Stomach (tissue), 4 donors: ENCODE measurements around the gene RIC8A.
"Not testable (repeated sequence)": the region's sequence is repeated elsewhere in the genome, so short reads cannot be mapped to it uniquely, and the experiment has no call there.

ENCODE experiments used
- CTCF ChIP-seq, 7 experiments: fragments of 450-650 bp in 4 of 7; fragments of 200-600 bp in 3 of 7; sonication (generic) in 3 of 7; IDR thresholded peaks; one replicate each; pipeline ENCODE4 v1.5.1; 2016 to 2019; ENCODE audit warnings: antibody characterized with exemption in 7 of 7, control low read depth in 2 of 7, mild to moderate bottlenecking in 1 of 7
- EP300 ChIP-seq: sonication (generic); formaldehyde crosslinking; IDR thresholded peaks from one replicate; pipeline ENCODE4 v1.6.1; 2017; ENCODE audit warnings: antibody characterized with exemption

- not testable (repeated sequence) for TF ChIP-seq EP300
- TF ChIP-seq CTCF (IDR thresholded peaks at IDR 0.05) = peak in 4 of 7 experiments; percentile 15 to 38 (median 26)
Measured at GRCh38 chr11:191490-192478, 15.7 kb upstream of the RIC8A start.
